ENCODE results near the gene TNFRSF21. TPM values are rescaled to one million over a fixed set of nuclear protein-coding genes. Genes with fewer than 3 reads are reported as not detected.
"Not testable (repeated sequence)": the region's sequence is repeated elsewhere in the genome, so short reads cannot be mapped to it uniquely, and the experiment has no call there.

TNFRSF21 gene
- total and polyA plus RNA-seq, 2 of the 8 experiments (the other 6 are each of a cell fraction or from before 2014, with no cell fraction given): 16.4 to 52.7 TPM

DNA sequence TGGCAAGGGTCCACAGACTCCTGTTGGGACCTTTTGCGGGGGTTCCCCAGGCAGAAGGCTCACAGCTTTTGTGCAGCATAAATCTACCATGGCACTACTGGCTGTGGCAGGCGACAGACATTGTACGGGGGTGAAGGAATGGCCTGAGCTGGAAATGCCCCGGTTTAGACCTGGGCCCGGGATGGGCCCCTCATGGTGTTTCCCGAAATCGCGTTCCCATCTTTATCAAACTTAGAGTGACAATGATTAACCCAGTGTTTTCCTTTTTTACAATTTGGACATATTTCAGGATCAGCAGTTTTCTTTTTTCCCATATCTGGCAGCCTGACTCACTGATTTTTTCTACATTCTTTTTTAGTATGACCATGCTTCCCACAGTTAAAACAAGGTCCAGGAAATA, 5.5 kb upstream of the TNFRSF21 start:
- not testable (repeated sequence) for H2AK5ac ChIP-seq (ENCODE audit: low read depth, low read length); H3K79me1 ChIP-seq (ENCODE audit: low read depth, low read length); H3K18ac ChIP-seq (ENCODE audit: extremely low read depth, low read length); H3K9ac ChIP-seq (replicated peaks in 1 of 4; ENCODE audit: extremely low read depth in 1 of 4, low read depth in 3 of 4, low read length in 3 of 4); H4K20me1 ChIP-seq (replicated peaks in 1 of 2; ENCODE audit: control insufficient read depth in 1 of 2, insufficient read depth in 2 of 2, low read length in 2 of 2); DNase-seq (ENCODE audit: low read depth in 1 of 2, low spot score in 2 of 2); H2BK15ac ChIP-seq (ENCODE audit: low read length); H2BK12ac ChIP-seq (ENCODE audit: low read depth, low read length); H4K91ac ChIP-seq (replicated peaks; ENCODE audit: insufficient read length, low read length); H3K79me2 ChIP-seq (ENCODE audit: control insufficient read depth in 1 of 2, insufficient read depth in 2 of 2, low read length in 2 of 2); H3K27ac ChIP-seq (ENCODE audit: low read depth, low read length); H2BK20ac ChIP-seq (ENCODE audit: low read length); H3K23ac ChIP-seq (ENCODE audit: insufficient read length); H3K4me2 ChIP-seq (ENCODE audit: insufficient read depth in 1 of 2, low read depth in 2 of 2, low read length in 2 of 2); H3K9me3 ChIP-seq (ENCODE audit: insufficient read depth in 2 of 2, low read depth in 1 of 2, low read length in 1 of 2); H3K4ac ChIP-seq (replicated peaks; ENCODE audit: insufficient read length, low read depth, low read length); H2BK120ac ChIP-seq (replicated peaks; ENCODE audit: low read depth, low read length); H3K14ac ChIP-seq (ENCODE audit: insufficient read length); H2BK5ac ChIP-seq (ENCODE audit: low read depth, low read length); H3K4me3 ChIP-seq (ENCODE audit: extremely low read depth in 1 of 4, insufficient read depth in 2 of 4, low read depth in 3 of 4, low read length in 4 of 4); FAIRE-seq; H3K4me1 ChIP-seq (replicated peaks in 1 of 4; ENCODE audit: control insufficient read depth in 3 of 4, insufficient read depth in 4 of 4, low read length in 3 of 4); H3K56ac ChIP-seq (replicated peaks; ENCODE audit: insufficient read length, low read depth, low read length); H3K23me2 ChIP-seq (ENCODE audit: low read depth, low read length); H2AFZ ChIP-seq (ENCODE audit: low read length); H3K36me3 ChIP-seq (ENCODE audit: control insufficient read depth in 2 of 4, insufficient read depth in 4 of 4, low read length in 3 of 4); H3K27me3 ChIP-seq (replicated peaks in 1 of 4; ENCODE audit: control insufficient read depth in 3 of 4, extremely low read depth in 1 of 4, insufficient read depth in 3 of 4, low read length in 3 of 4); H4K5ac ChIP-seq (ENCODE audit: insufficient read length, low read depth, low read length); H4K8ac ChIP-seq (ENCODE audit: extremely low read depth, insufficient read depth, low read length)
- 97% methylated on average over 8 of the region's 8 CpGs; no CpG with 5 or more reads in 1 of the 2 experiments for WGBS, 2 experiments (ENCODE audit: extremely low coverage in 1 of 2, insufficient coverage in 1 of 2, insufficient read length in 1 of 2, insufficient replicate concordance in 2 of 2, low coverage in 1 of 2, low lambda C conversion rate in 2 of 2, missing lambda C conversion rate in 1 of 2)
- POLR2A ChIA-PET (ENCODE audit: partially characterized antibody): interaction anchor here (1.0 kb wide), 1 partner anchor 66 kb away, joined by 3 read pairs; no protein-coding TSS in a partner anchor
- CTCF ChIA-PET (ENCODE audit: partially characterized antibody): interaction anchor here (0.7 kb wide), 1 partner anchor 214 kb away, joined by 3 read pairs; no protein-coding TSS in a partner anchor
